Heart left ventricle (tissue), 13 donors: ENCODE data around the gene FGD4.

Experiments
- CTCF ChIP-seq, 12 donors: fragments of 200-600 bp; sonication (generic) in 4 of 12; IDR thresholded peaks; one replicate each; pipeline versions ENCODE4 v1.5.0 to v1.8.0; 2018 to 2022; ENCODE audit warnings: antibody characterized with exemption in 12 of 12, mild to moderate bottlenecking in 5 of 12
- POLR2A ChIP-seq, 2 donors: fragments of 450-650 bp; IDR thresholded peaks; one replicate each; pipeline ENCODE4 v1.6.1; 2017; ENCODE audit warnings: antibody characterized with exemption in 2 of 2, mild to moderate bottlenecking in 2 of 2, moderate library complexity in 2 of 2
- donor health status: ischemic (EF 13 %, LVEDD 7.1; RV severe dilation, severe dysfunction).
- donor health status: DM: no; HTN: yes; CAD: no.
- donor health status: DM: no; HTN: no; CAD: no.
- donor health status: ischemic (EF 25% LVEDD 6.9; RV normal size, moderate dysfunction).
- donor health status: ischemic (EF 25% LVEDD 5.7; RV mildly dilated, moderate dysfunction).
- donor health status: ischemic (EF 35%, LVEDD 5.7; RV mildly dilated, moderate dysfunction).
- donor health status: nonischemic (EF 11% LVEDD 7.7; RV severe dilation, severe dysfunction).
- donor health status: DM: yes; HTN: yes; CAD: no.
- donor health status: PGD.
- donor health status: ischemic (EF 29% LVEDD 5.4; RV normal size, mild dysfunction).
- donor health status: nonischemic (EF 23%, LVEDD 6.1; RV moderate dilation, normal function).

- TF ChIP-seq CTCF (IDR thresholded peaks at IDR 0.05) (no peak), POLR2A (IDR thresholded peaks at IDR 0.05) (no peak)
Measured at GRCh38 chr12:32532422-32532821, 133.1 kb downstream of the FGD4 start.
